Vagina (tissue), 2 donors: ENCODE measurements around the gene NUMB. TPM values are rescaled to one million over a fixed set of nuclear protein-coding genes. Genes with fewer than 3 reads are reported as not detected.
"Not testable (repeated sequence)": the region's sequence is repeated elsewhere in the genome, so short reads cannot be mapped to it uniquely, and the experiment has no call there.

ENCODE experiments used
- DNase-seq, 2 donors: peaks; one replicate each; pipeline ENCODE4 v3.0.0-alpha.2; 2017; ENCODE audit errors: extremely low spot score in 2 of 2
- H3K27ac ChIP-seq: fragments of 200-600 bp; sonication (generic); one replicate; pipeline ENCODE4 v1.5.1; 2019
- H3K27me3 ChIP-seq: fragments of 200-600 bp; sonication (generic); one replicate; pipeline ENCODE4 v1.5.1; 2019
- H3K36me3 ChIP-seq, 2 donors: fragments of 200-600 bp; sonication (generic); one replicate each; pipeline ENCODE4 v1.5.1; 2017 to 2019
- H3K4me1 ChIP-seq: fragments of 200-600 bp; sonication (generic); one replicate; pipeline ENCODE4 v1.5.1; 2019
- H3K4me3 ChIP-seq, 2 donors: fragments of 200-600 bp; sonication (generic); 1 replicate in 1 of 2; 2 replicates in 1 of 2; pipeline ENCODE4 v1.5.1; 2016 to 2019
- H3K9me3 ChIP-seq: fragments of 200-600 bp; sonication (generic); one replicate; pipeline ENCODE4 v1.5.1; 2019
- CTCF ChIP-seq, 3 experiments: fragments of 450-650 bp in 2 of 3; fragments of 200-600 bp in 1 of 3; sonication (generic) in 1 of 3; IDR thresholded peaks; one replicate each; pipeline ENCODE4 v1.5.1; 2017 to 2019; ENCODE audit warnings: antibody characterized with exemption in 3 of 3, mild to moderate bottlenecking in 2 of 3, moderate library complexity in 2 of 3
- POLR2A ChIP-seq, 2 donors: fragments of 450-650 bp; IDR thresholded peaks; one replicate each; pipeline ENCODE4 v1.6.1; 2017; ENCODE audit warnings: antibody characterized with exemption in 2 of 2, mild to moderate bottlenecking in 2 of 2, moderate library complexity in 2 of 2
- POLR2AphosphoS5 ChIP-seq, 2 donors: sonication (generic); formaldehyde crosslinking; IDR thresholded peaks; one replicate each; pipeline ENCODE4 v1.9.0; 2017; ENCODE audit warnings: antibody characterized with exemption in 2 of 2, mild to moderate bottlenecking in 2 of 2, low read depth in 1 of 2; ENCODE audit not compliant: insufficient read depth in 1 of 2
- intact Hi-C: fragments of 100-400 bp; cut with DNase I; formaldehyde crosslinking; loops from one replicate; pipeline ENCODE4 v1.15.1; 2023
- total RNA-seq: library from RNA; depleted of rRNA; stranded (reverse); fragments of >200 nt; gene quantifications from one replicate; pipeline ENCODE4 v1.2.3, GENCODE V29; 2016

NUMB gene
- total RNA-seq, 1 donor from 2014 or later = 48.1 TPM

GRCh38 chr14:73368616-73369015, 89.7 kb downstream of the NUMB start:
- Histone ChIP-seq H3K27ac (no peak overlapping the region), H3K4me3 (no peak overlapping the region), H3K27me3 (no peaks in the 10 kb centered on the region), H3K4me1 (no peaks in the 10 kb centered on the region), H3K9me3 (no peaks in the 10 kb centered on the region), H3K36me3 (no peaks in the 10 kb centered on the region)
- TF ChIP-seq POLR2A (IDR thresholded peaks at IDR 0.05) = no peak
- TF ChIP-seq POLR2AphosphoS5 (IDR thresholded peaks at IDR 0.05; ENCODE audit: insufficient read depth in 1 of 2, low read depth in 1 of 2) = no peak
- no peak for TF ChIP-seq CTCF (IDR thresholded peaks at IDR 0.05)
- no peak for DNase-seq
- intact Hi-C loops = no loop called here

- TF ChIP-seq POLR2A (IDR thresholded peaks at IDR 0.05) (no peak), CTCF (IDR thresholded peaks at IDR 0.05) (no peak), POLR2AphosphoS5 (IDR thresholded peaks at IDR 0.05; ENCODE audit: insufficient read depth in 1 of 2, low read depth in 1 of 2) (no peak)
- Histone ChIP-seq H3K9me3 (no peaks in the 10 kb centered on the region), H3K4me1 (no peaks in the 10 kb centered on the region), H3K36me3 (no peaks in the 10 kb centered on the region), H3K27ac (no peak overlapping the region), H3K4me3 (no peak overlapping the region), H3K27me3 (no peaks in the 10 kb centered on the region)
- no peak for DNase-seq
- intact Hi-C loops = no loop called here
These were observed 92.6 kb downstream of the NUMB start for GRCh38 chr14:73365727-73366126.

DNA sequence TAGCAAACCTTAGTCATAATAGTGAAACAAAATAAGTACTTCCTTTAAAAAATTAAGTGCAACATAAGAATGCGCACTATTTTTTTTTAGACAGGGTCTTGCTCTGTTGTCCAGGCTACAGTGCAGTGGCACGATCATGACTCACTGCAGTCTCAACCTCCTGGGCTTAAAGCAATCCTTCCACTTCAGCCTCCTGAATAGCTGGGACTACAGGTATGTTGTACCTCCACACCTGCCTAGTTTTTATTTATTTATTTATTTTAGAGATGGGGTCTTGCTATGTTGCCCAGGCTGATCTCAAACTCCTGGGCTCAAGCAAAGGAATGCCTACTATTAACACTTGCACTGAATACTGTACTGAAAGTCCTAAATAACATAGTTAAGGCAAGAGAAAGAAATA, 93.8 kb downstream of the NUMB start:
- no peak for DNase-seq
- Histone ChIP-seq H3K36me3 (no peaks in the 10 kb centered on the region), H3K27ac (no peak overlapping the region), H3K9me3 (no peaks in the 10 kb centered on the region), H3K4me1 (no peaks in the 10 kb centered on the region), H3K4me3 (no peak overlapping the region), H3K27me3 (no peaks in the 10 kb centered on the region)
- TF ChIP-seq CTCF (IDR thresholded peaks at IDR 0.05) (no peak), POLR2AphosphoS5 (IDR thresholded peaks at IDR 0.05; ENCODE audit: insufficient read depth in 1 of 2, low read depth in 1 of 2) (no peak), POLR2A (IDR thresholded peaks at IDR 0.05) (no peak)
- intact Hi-C loops = no loop called here

DNA sequence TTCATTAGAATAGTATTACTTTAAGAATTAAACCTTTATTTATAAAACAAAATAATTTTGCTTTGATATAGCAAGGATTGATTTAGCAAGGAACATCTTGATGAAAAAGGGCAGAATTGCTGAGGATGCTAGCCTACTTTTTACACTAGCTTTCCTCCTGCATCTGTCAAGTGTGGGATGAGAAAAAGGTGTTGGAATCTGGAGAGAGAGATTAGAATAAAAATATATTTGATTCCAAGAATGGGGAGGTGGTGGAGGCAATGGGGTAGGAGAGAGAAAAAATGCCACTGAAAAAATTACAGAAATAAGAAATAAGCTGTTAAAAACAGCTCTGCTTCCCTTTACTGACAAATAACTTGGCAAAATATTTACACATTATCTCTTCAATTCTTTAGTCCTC, 98.9 kb downstream of the NUMB start:
- no peak for DNase-seq
- H3K9me3 ChIP-seq = no peaks in the 10 kb centered on the region
- H3K4me3 ChIP-seq = no peak overlapping the region
- no peaks in the 10 kb centered on the region for H3K36me3 ChIP-seq
- no peak for TF ChIP-seq CTCF (IDR thresholded peaks at IDR 0.05)
- TF ChIP-seq POLR2AphosphoS5 (IDR thresholded peaks at IDR 0.05; ENCODE audit: insufficient read depth in 1 of 2, low read depth in 1 of 2) = no peak
- TF ChIP-seq POLR2A (IDR thresholded peaks at IDR 0.05) = no peak
- no peaks in the 10 kb centered on the region for H3K27me3 ChIP-seq
- intact Hi-C loops = no loop called here
- no peak overlapping the region for H3K27ac ChIP-seq
- H3K4me1 ChIP-seq = no peaks in the 10 kb centered on the region

GRCh38 chr14:73358187-73358586, 100.2 kb downstream of the NUMB start:
- DNase-seq = no peak
- Histone ChIP-seq H3K4me1 (no peaks in the 10 kb centered on the region), H3K9me3 (no peaks in the 10 kb centered on the region), H3K27ac (no peak overlapping the region), H3K27me3 (no peaks in the 10 kb centered on the region), H3K36me3 (no peaks in the 10 kb centered on the region), H3K4me3 (no peak overlapping the region)
- TF ChIP-seq POLR2A (IDR thresholded peaks at IDR 0.05) = no peak
- no peak for TF ChIP-seq POLR2AphosphoS5 (IDR thresholded peaks at IDR 0.05; ENCODE audit: insufficient read depth in 1 of 2, low read depth in 1 of 2)
- TF ChIP-seq CTCF (IDR thresholded peaks at IDR 0.05) = no peak
- intact Hi-C loops = no loop called here

DNA sequence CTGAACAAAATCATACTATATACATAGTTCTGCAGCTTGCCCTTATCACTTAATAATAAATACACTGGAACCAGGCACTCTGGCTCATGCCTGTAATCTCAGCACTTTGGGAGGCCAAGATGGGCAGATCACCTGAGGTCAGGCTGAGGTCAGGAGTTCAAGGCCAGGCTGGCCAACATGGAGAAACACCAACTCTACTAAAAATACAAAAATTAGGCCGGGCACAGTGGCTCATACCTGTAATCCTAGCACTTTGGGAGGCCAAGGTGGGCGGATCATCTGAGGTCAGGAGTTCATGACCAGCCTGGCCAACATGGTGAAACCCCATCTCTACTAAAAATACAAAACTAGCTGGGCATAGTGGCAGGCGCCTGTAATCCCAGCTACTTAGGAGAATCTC, 109.3 kb downstream of the NUMB start:
- H3K36me3 ChIP-seq, H3K27ac ChIP-seq, H3K9me3 ChIP-seq, intact Hi-C loops, H3K27me3 ChIP-seq, H3K4me3 ChIP-seq, H3K4me1 ChIP-seq, DNase-seq: not testable (repeated sequence)
